Measurements from ENCODE around the gene HAUS1.
"Not testable (repeated sequence)": the region's sequence is repeated elsewhere in the genome, so short reads cannot be mapped to it uniquely, and the experiment has no call there.

HAUS1 gene

GRCh38 chr18:46160050-46160798, 56.0 kb downstream of the HAUS1 start:
- DNase-seq: no peak

GRCh38 chr18:46160840-46161239, 56.7 kb downstream of the HAUS1 start:
- not testable (repeated sequence) for DNase-seq

DNA sequence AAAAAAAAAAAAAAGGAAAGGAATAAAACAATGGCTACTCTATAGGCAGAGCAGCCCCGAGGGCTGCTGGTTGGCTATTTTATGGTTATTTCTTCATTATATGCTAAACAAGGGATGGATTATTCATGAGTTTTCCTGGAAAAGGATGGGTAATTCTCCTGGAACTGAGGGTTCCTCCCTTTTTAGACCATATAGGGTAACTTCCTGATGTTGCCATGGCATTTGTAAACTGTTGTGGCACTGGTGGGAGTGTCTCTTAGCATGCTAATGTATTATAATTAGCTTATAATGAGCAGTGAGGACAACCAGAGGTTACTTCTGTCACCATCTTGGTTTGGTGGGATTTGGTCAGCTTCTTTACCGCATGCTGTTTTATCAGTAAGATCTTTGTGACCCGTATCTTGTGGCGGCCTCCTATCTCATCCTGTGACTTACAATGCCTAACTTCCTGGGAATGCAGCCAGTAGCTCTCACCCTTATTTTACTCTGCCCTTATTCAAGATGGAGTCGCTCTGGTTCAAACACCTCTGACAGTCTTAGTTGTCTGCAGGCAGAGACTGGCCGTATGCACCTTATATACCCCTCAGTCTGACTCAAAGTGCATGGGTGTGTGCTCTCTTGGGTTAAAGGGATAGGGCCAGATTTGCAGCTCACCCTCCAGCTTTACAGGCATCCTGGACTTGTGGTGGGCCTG, 57.7 kb downstream of the HAUS1 start:
- DNase-seq: no peak

DNA sequence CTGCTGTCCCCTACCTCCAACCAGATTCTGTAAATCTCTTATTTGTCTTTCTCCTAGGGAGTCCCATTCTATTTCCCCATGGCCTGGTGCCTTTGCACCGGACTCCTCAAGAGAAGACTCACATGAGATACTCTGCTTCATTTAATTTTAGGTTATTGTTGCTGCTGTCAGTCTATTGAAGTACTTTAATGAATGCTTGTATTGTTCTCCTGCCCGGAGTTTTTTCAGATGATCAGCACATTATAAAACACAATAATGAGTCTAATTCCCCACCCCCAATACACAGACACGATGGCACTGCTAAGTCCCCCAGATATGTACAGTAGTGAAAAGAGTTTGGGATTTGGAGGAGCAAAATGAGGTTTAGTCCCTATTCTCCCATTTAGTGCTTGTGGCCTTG, 58.9 kb downstream of the HAUS1 start:
- DNase-seq: no peak

DNA sequence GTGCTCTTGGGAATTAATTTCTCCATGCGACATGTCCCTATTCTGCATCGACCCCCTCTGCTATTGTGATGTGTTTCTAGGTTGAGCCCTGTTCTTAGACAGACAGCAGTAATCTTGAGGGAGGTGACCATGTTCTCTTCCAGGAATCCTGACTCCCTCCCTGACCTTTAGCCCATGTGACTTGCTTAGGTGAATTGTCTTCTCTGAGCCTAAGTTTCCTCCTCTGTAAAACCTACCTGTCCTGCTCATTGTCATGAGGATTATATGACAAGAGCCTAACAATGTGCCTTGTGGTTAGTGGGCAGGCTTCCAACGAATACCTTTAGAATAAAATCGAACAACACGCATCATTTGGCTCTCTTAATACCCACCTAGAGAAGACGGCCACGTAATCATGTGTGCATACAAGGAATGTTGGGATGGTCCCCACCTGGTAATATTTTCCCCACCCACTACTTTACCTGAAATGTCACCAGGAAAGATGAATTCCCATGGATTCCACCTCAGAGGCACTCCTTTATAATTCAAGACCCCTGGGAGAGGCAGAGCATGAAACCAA, 59.8 kb downstream of the HAUS1 start:
- no peak for DNase-seq

DNA sequence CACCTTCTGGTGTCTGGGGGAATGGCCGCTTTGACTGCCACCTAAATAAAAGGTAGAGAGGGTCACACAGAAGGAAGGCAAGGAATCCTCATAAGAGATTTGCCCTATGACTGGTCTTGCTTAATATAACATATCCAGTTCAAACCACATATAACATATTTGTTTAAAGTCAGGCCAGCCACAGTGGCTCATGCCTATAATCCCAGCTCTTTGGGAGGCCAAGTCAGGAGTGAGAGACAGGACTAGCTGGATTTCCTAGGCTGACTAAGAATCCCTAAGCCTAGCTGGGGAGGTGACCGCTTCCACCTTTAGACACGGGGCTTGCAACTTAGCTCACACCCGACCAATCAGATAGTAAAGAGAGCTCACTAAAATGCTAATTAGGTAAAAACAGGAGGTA, 60.3 kb downstream of the HAUS1 start:
- not testable (repeated sequence) for DNase-seq

GRCh38 chr18:46164920-46165319, 60.7 kb downstream of the HAUS1 start:
- no peak for DNase-seq

- no peak for DNase-seq
Observed at GRCh38 chr18:46166261-46166970, 62.2 kb downstream of the HAUS1 start.

DNA sequence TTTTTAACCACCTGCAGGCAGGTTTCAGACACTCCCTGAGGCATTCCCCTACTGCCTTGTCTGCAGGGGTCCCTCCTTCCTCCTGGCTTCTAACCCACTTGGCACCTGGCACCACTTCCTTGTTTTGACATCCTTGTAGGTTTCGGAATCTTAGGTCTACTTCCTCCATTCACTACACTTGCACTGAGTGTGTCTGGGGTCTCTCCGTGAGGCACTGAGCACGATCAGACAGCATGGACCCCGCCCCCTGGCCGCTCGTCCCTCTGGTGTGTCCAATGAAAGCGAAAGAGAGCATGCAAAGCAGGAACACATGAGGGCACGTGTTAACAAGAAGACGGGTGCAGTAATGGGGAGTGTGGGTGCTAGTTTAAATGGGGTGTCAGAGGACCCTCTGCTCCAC, 63.8 kb downstream of the HAUS1 start:
- DNase-seq: no peak

DNA sequence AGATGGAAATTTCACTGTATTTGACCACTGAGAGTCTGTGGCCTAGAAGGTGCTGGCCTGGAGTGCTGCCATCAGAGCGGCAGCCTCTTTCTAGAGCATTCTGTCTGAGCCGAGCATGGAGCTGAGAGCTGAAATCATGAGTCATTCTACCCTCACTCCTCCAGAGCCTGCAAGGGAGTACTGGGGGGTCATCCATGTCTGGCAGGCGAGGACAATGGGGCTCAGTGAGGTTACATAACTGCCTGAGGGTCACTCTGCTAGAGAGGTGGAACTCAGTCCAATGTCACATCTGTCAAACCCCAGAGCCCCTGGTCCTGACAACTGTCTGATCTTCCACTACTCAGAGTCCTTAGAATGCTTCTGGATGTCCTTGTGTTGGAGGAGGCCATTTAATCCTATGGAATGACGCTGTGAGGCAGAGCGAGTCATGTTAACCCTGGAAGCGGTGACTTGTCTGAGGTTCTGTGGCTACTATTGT, 65.3 kb downstream of the HAUS1 start:
- no peak for DNase-seq

GRCh38 chr18:46171331-46171730, 67.1 kb downstream of the HAUS1 start:
- no peak for DNase-seq

DNA sequence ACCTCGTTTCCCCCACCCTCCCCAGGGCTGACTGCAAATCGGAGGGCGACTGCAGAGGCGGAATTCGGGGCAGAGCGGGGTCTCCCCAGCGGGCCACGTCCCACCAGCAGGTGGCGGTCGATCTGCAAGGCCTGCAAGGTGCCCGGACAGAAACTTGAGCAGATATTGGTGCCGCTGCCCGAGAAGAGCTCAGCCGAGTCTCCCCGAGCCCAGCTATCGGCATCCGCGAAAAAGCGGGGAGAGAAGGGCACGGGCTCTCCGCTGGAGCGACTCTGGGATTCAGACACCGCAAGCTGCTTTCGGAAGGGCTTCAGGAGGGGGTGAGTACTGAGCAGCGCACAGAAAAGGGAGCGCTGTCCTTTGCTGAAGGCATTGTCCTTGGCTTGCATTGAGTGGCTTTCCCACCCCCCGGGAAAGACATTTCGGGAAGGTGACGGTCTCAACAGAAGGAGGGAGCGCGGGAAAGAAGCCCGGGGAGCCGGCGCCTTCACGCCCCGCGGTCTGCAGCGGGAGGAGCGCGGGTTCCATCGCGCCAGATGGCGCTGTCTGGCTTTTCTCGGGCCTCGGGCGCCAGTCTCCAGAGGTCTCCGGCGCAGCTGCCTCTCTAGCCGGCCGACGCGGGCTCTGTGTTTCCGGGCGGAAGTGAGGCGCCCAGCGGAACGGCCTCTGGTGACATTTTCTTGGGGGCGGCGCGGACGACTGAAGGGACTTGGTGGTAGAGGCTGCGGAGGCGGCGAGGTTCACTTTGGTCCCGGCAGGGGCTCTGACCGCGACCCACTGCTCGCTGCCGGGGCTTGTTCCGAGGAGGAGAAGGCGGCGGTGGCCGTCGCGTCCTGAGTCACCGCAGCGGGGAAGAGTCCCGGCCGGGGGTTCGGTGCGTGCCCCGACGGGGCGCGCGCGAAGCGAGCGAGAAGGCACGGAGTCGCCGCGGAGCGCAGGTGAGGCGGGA, 69.5 kb downstream of the HAUS1 start:
- DNase-seq: peak; percentile 82

- DNase-seq: no peak
Observed at GRCh38 chr18:46174342-46175041, 70.3 kb downstream of the HAUS1 start.

DNA sequence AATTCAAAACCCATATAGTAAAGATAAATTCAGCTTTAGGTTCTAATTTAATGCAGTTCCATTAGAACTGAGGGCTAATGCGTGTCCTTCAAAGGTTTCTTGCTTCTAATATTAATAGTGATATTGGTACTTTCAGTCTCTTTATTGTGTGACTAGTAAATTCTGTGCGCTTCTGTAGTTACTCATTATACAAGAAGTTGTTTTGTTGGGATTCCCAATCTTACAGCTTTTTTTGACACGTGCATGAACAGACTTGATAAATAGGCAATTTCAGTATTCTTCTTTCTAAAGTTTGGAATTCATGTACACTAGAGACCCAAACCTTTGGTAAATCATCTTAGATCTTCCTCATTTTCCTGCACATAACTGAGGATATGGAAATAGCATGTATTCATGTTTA, 71.8 kb downstream of the HAUS1 start:
- DNase-seq: no peak

Measured in NCI-H446 treated with DMSO at 0.1 percent for 48 hours (cell line).